GM12801 (cell line): ENCODE results near the gene EIF2AK2.

Source experiments
- TF ChIP-seq, protein P1 (sequence below): IDR thresholded peaks from one replicate; pipeline ENCODE4 v1.5.1; 2011; ENCODE audit warnings: control low read depth; ENCODE audit not compliant: insufficient read length; ENCODE audit errors: extremely low read depth

The EIF2AK2 gene

DNA sequence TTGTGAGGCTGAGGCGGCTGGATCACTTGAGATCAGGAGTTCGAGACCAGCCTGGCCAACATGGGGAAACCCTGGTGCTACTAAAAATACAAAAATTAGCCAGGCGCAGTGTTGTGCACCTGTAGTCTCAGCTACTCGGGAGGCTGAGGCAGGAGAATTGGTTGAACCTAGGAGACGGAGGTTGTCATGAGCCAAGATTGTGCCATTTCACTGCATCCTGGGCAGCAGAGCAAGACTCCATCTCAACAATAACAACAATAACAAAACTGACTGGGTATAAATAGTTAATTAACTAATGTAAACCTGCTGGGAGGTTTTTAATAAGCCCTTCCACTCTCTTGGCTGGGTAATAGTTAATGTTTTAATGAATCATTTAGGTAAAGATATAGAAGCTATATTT, 23.9 kb upstream of the EIF2AK2 start:
- TF ChIP-seq, protein P1, sequence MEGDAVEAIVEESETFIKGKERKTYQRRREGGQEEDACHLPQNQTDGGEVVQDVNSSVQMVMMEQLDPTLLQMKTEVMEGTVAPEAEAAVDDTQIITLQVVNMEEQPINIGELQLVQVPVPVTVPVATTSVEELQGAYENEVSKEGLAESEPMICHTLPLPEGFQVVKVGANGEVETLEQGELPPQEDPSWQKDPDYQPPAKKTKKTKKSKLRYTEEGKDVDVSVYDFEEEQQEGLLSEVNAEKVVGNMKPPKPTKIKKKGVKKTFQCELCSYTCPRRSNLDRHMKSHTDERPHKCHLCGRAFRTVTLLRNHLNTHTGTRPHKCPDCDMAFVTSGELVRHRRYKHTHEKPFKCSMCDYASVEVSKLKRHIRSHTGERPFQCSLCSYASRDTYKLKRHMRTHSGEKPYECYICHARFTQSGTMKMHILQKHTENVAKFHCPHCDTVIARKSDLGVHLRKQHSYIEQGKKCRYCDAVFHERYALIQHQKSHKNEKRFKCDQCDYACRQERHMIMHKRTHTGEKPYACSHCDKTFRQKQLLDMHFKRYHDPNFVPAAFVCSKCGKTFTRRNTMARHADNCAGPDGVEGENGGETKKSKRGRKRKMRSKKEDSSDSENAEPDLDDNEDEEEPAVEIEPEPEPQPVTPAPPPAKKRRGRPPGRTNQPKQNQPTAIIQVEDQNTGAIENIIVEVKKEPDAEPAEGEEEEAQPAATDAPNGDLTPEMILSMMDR: no peak

DNA sequence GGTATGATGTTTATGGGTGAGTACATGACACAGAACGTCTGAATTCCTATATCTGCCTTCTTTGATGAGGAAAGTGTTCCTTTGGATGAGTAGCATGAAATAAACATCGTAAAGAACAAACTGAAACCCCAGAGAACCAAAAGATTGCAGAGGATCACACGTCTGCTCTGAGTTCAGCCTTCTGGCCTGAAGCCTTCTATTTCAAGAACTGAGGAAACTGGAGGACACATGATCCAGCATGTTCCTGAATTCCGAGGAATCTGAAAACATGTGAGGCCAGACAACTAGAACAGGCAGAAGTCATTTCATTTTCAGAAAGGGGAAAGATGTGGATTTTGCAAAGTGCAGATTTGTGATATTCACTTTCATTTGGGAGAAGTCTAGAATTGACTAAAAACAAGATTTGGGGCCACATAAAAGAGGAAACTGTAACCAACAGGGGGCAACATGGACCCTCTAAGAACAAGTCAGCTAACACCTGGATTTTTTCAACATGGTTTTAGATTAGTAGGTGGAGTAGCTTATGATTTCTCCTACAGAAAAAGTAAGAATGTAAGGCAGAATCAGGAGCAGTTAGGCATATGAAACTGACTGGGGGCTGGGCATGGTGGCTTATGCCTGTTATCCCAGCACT, 23.3 kb upstream of the EIF2AK2 start:
- TF ChIP-seq, protein P1: no peak

DNA sequence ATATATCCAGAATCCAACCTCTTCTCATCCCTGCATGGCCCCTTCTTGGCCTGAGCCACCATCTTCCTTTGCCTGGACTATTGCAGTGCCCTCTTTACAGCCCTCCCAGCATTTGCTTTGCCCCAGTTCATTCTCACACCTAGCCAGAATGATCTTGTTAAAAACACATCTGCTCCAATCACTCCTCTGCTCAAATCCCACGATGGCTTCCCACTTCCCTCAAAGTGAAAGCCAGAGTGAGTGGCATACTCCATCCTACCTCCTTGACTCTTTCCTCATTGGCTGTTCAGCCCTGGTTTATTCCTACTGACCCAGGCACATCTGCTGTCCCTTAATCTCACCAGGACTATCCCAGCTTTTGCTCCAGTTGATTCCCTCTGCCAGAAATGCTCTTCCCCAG, 17.0 kb upstream of the EIF2AK2 start:
- TF ChIP-seq, protein P1: no peak

DNA sequence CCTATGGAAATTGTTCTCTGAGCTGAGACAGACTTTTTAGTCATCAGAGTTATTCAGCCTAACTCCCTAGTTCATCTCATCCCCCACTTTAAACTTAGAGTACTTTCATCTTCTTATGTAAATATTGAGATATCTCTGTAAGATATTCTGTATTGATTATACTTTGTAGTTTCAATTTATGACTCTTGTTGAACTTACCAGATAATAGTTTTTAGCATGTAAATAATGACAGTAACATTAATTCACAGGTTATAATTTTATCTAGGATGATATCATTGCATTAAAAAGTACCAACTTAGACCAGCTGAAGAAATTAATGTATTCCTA, 14.8 kb upstream of the EIF2AK2 start:
- TF ChIP-seq, protein P1: no peak

DNA sequence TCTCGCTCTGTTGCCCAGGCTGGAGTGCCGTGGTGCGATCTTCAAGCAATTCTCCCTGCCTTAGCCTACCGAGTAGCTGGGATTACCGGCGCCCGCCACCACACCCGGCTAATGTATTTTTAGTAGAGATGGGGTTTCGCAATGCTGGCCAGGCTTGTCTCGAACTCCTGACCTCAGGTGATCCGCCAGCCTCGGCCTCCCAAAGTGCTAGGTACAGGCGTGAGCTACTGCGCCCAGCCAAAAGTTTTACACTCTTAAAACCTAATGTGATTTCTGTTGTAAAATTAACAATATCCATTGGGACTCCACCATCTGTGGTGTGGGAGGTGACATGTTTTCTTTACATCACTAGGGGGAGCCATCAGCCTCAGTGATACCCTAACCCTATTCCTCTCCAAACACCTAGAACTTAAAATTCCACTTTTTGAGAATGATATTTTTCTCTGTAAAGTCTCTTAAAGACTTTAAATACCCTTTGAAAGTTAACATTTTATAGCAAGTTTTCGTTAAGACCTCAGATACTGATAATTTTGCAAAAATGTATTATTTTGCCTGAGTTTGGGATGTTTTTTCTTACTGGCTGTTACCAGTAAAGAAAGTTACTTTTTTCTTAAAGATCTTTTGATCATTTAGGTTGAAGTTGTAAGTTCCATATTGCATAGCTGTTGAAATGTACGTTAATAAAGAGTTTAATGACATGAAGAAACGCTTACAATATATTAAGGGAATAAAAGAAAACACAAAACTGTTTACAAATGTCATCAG, 11.6 kb upstream of the EIF2AK2 start:
- TF ChIP-seq, protein P1: no peak

DNA sequence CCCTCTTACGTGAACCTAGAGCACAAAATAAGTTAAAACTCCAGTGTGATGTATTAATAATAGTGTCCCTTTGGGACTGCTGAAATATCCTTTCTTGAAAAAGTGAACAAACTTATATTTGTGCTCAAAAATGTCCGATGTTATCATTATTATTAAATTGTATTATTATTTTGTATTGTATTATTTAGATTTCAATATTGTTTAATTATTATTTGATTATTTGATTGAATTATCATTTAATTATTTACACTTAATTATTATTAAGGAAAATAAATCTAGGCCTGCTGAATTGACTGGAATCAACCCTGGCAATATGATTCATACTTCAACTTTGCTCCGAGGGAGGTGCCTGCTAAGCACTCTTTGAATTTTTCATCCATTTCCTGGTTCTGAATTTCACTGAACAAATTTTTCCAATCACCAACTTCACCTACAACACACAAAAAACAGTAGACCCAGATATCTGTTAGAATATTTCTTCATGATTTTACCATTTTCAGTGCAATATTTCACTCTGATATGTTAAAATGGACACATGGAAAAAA, 10.9 kb upstream of the EIF2AK2 start:
- TF ChIP-seq, protein P1: no peak

DNA sequence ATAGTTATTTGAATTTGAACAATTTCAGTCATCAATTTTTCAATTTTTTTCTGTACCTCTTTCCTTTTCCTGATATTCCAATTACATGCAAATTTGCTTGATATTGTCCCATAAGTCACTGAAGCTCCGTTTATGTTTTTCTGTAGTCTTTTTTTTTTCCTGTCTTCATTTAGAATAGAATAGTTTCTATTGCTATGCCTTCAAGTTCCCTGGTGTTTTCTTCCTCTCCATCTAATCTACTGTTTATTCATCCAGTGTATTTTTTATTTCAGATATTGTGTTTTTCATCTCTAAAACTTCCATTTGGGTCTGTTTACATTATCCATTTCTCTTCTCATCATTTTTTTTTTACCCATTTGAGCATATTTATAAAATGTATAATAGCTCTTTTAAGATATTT, 8.0 kb upstream of the EIF2AK2 start:
- TF ChIP-seq, protein P1: no peak
